Islet precursor cell (in vitro differentiated cells): ENCODE data around the gene DUSP10.

Source experiments
- DNase-seq: peaks from one replicate; pipeline ENCODE4 v3.0.0-alpha.2; 2018

DUSP10 gene

GRCh38 chr1:221689138-221689537 is 52.8 kb downstream of the DUSP10 start:
- no peak for DNase-seq

- DNase-seq, result no peak
Measured at GRCh38 chr1:221688488-221688843, 53.4 kb downstream of the DUSP10 start.

- DNase-seq, result no peak
Measured at GRCh38 chr1:221687836-221688487, 53.9 kb downstream of the DUSP10 start.

- no peak for DNase-seq
Measured at GRCh38 chr1:221683681-221684080, 58.2 kb downstream of the DUSP10 start.

- DNase-seq, result no peak
Measured at GRCh38 chr1:221680085-221680484, 61.8 kb downstream of the DUSP10 start.

- DNase-seq, result no peak
Measured at GRCh38 chr1:221678014-221678413, 63.9 kb downstream of the DUSP10 start.

GRCh38 chr1:221675880-221676800 is 65.7 kb downstream of the DUSP10 start:
- DNase-seq, result no peak

- no peak for DNase-seq
Measured at GRCh38 chr1:221672965-221673364, 68.9 kb downstream of the DUSP10 start.

- no peak for DNase-seq
Measured at GRCh38 chr1:221672239-221672645, 69.6 kb downstream of the DUSP10 start.

GRCh38 chr1:221670081-221670480 is 71.8 kb downstream of the DUSP10 start:
- no peak for DNase-seq

GRCh38 chr1:221669441-221669840 is 72.4 kb downstream of the DUSP10 start:
- no peak for DNase-seq

- peak; percentile 58 for DNase-seq
Measured at GRCh38 chr1:221667504-221667903, 74.4 kb downstream of the DUSP10 start.

GRCh38 chr1:221664253-221664652 is 77.6 kb downstream of the DUSP10 start:
- DNase-seq, result no peak

- DNase-seq, result no peak
Measured at GRCh38 chr1:221663321-221663720, 78.6 kb downstream of the DUSP10 start.

GRCh38 chr1:221655766-221656305 is 86.1 kb downstream of the DUSP10 start:
- DNase-seq, result no peak
